Occipital lobe (tissue), 2 donors: ENCODE results near the gene SPECC1. TPM values are rescaled to one million over a fixed set of nuclear protein-coding genes. Genes with fewer than 3 reads are reported as not detected.
"Not testable (repeated sequence)": the region's sequence is repeated elsewhere in the genome, so short reads cannot be mapped to it uniquely, and the experiment has no call there.

Experiments used
- DNase-seq: peaks from one replicate; lab custom pipeline; 2025; lab: John Stamatoyannopoulos, UW
- total RNA-seq: library from RNA; depleted of rRNA; stranded (reverse); fragments of >200 nt; gene quantifications from one replicate; pipeline ENCODE4 v1.2.3, GENCODE V29; 2014

SPECC1 gene
- total RNA-seq, 1 donor from 2014 or later: 49.1 TPM

DNA sequence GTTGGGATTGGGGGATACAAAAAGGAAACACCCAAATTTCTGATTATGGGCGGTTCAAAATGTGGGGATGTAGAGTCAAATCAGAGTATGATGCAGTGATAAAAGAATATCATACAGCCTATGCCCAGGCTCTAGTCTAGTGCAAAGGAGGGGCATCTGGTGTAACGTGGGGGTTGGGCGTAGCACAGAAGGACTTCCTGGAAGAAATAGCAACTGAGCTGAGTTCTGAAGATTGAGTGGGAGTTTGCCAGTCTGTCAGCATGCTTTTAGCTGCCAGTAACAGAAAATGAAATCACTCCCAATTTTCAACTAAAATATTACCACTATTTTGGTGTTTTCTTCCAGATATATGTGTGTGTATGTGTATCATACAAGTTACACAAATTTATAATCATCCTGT is 196.9 kb downstream of the SPECC1 start:
- DNase-seq: no peak

DNA sequence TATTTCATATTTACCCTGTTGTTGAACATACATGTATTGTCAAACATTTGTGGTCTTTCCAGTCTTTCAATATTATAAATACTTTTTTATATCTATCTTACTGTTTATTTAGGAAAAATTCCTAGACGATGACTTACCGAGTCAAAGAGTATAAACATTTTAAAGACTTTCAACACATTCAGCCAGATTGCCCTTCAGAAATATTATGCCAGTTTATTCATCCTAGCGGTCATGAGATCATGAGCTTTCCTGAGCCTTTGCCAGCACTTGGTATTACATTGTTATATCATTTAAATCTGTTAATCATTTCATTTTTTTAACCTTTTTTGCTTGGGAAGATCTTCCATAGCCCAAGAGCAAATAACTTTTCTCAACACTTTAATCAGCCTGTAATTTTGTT is 197.4 kb downstream of the SPECC1 start:
- DNase-seq: no peak

DNA sequence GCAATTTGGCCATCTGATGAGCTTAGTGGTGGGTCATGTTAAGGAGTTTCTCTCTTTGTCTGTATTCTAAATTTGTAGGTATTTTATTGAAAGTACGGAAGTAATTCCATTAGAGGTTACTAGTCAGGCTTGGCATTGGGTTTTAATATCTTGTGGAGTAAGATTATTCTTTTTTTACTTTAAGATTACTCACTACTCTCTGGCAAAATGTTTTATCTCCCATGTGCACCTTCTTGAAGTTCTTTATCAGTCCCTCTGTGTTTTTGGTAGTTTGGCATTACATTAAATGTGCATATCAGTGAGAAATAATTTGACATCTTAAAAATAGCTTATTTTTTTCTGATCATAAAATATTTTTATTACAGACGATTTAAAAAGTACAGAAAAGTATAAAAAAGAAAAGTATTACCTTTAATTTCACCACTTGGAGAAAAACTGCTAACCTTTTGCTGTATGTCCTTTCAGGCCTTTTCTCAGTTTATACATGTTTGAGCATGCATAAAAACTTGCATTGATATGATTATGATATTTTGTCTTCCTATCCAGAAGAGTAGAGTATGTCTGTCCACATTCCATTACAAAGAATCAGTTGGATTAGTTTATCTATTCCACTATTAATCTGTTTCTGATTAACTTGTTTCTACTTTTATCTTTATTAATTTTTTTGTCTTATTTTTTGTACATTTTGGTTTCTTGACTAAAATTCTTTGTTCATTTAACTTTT is 198.3 kb downstream of the SPECC1 start:
- DNase-seq: no peak

DNA sequence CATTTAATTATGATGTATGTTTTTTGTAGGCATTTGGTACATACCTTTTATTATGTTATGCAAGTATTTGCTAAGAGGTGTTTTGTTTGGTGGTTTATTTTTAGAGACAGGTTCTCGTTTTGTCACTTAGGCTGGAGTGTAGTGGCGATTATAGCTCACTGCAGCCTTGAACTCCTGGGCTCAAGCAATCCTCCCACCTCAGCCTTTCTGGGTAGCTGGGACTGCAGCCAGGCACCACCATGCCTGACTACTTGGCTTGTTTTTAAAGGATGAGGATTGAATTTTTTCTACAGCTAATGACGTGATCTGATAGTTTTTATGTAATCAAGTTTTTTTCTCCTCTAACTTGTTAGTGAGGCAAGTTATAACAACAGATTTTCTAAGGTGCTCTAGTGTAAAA is 199.6 kb downstream of the SPECC1 start:
- no peak for DNase-seq

DNA sequence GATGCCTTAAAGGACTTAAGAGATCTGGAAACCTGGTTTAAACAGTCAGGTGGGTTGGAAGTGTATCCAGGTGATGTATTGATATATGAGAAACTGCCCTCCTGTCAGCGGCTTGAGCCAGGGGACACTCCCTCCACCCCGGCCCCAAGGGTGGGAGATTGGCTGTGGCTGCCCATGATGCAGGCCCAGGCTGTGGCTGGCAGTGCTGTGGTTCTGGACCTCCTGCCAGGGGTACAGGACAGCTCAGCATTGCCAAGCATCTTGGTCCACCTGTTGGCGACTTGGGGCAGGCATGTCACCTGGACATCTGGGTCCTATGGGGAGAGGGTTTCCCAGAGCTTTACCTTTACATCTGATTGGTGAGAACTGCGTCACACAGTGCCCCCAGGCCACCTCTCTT is 201.0 kb downstream of the SPECC1 start:
- DNase-seq: no peak

DNA sequence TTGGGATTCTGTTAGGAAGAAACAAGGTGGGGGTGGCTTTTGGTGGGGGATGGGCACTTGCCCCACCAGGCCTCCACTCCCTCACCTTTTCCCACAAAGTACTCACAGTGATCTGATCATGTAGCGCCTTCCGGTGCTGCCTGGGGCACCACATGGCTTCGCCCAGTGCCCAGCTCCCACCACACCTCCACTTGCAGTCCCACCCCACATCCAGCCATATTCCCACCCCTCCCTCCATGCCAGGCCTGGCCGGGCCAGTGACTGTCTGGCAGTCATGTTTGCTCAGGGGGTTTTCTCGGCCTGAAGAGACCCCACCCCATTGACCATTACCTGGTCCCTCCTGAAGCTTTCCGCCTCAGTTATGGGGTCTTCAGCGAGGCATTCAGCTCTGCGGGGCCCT is 201.5 kb downstream of the SPECC1 start:
- DNase-seq: no peak

DNA sequence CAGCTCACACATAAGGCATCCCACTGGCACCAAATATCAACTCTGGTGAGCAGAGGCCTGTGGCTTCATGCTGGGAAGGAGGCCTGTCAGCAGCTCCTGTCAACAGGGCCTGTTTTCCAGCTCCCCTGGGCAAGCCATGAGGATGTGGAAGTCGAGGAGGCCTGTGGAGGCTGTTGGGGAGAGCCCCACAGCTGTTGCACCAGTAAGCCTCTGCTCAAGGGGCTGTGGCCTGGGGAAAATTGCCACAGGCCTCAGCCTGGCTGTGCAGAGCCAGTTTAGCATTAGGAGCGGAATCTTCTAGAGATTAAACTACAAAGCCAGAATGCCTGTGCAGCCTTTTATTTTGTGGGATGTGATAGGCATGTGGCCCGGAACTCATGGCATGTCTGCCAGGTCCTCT is 202.1 kb downstream of the SPECC1 start:
- DNase-seq: no peak

DNA sequence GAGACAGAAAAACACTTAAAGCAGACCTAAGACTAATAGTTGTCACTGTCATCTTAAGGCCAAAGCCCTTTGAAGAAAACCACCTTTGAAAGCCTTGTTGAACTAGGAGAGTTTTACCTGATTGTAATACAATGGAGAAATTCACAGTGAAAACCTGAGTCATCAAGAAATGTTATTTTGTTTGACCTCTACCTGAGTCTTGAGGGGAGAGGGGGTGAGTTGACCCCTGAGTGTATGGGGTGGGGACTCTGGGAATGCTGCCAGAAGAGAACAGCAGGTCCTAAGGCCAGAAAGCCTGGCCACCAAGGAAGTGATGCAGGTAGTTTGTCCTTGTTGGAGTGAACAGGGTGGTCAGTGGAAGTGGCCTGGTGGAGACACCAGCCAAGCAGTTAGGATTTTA is 204.3 kb downstream of the SPECC1 start:
- no peak for DNase-seq

DNA sequence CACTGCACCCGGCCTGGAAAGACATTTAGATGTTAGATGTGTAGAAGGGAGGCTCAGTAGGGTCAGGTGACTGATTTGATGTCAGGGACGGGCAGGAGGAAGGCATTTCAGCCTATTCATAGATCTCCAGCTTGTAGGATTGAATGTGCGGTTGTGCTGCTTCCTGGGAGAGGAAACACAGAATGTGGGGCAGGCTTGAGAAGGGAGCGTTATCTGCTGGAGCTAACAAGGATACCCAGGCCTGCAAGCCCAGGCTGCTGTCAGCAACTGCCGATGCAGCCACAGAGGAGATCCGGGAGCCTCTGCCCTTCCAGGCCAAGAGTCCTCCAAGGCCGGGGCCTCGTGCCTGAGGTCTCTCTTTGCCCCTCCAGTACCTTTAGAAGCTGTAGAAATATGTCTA is 205.6 kb downstream of the SPECC1 start:
- no peak for DNase-seq

DNA sequence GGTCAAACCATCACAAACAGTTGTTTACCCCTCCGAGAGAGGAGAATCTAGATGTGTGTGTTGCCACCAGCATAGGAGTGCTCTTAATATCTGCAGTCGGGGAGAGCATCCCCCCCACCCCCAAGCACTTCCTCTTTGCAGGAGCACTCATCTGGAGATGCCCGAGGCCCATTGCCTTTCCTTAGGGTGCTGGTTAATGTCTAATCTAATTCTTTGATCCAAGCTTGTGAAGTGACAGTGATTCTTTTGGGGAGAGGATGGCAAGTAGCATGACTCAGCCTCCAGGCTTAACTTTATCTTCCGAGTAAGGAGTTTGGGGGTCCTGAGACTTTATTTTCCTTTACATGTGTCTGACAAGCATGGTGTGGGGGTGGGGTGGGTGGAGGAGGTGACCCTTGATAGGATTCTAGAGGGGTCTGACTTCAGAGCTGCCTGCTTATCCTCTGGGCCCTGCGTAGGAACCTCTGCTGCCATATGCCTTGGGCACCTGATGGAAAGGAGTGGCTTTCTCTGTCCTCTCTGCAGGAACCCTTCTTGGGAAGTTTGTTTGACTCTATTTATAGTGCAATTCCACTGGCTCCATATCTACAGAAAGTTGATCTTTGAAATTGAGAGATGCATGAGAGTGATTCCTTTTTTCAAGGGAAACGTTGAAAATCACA is 207.1 kb downstream of the SPECC1 start:
- no peak for DNase-seq

DNA sequence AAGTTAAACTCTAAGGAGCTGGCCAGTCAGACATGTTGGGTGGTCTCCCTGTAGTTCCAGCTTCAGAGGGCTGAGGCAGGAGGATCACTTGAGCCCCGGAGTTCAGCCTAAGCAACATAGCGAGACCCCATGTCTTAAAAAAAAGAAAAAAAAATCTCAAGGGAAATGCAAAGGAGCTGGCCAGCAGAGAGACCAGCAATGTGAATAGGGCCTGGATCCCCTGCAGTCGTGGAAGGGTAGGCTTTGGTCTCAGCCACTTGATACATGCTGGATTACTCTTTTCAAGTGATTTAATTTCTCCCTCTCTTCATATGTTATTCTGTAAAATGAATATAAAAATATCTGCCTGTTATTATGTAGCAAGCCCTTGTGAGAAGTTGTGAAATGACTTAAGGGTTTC is 207.7 kb downstream of the SPECC1 start:
- DNase-seq: no peak

DNA sequence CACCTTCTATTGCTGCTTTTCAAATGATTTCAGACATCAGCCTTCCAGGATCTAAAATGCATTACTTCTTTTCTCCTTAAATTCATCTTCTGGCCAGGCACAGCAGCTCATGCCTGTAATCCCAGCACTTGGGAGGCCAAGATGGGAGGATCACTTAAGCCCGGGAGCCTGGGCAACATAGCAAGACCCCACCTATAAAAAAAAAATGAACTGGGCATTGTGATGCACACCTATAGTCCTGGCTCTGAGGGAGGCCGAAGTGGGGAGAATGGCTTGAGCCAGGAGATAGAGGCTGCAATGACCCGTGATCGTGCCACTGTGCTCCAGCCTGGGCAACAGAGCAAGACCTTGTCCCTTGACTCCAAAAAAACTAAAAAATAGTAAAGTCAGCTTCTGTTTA is 208.5 kb downstream of the SPECC1 start:
- no peak for DNase-seq

DNA sequence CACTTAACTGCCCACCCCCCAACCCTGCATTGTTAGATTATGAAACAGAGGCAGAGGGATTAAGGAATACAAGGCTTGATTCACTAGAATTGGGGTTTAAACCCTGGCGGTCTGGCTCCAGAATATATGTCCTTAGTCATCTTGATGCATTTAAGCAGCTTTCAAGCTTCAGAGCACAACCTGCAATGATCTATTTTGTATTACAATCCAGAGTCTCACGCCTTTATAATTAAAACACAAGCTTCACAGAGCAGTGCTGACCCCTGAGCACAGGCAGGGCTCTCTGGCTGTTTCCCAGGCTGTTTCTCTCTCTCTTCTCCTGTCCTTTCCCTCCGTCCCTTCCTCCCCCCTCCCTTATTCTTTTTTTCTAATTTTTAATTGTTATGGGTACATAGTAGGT is 209.1 kb downstream of the SPECC1 start:
- DNase-seq: no peak

DNA sequence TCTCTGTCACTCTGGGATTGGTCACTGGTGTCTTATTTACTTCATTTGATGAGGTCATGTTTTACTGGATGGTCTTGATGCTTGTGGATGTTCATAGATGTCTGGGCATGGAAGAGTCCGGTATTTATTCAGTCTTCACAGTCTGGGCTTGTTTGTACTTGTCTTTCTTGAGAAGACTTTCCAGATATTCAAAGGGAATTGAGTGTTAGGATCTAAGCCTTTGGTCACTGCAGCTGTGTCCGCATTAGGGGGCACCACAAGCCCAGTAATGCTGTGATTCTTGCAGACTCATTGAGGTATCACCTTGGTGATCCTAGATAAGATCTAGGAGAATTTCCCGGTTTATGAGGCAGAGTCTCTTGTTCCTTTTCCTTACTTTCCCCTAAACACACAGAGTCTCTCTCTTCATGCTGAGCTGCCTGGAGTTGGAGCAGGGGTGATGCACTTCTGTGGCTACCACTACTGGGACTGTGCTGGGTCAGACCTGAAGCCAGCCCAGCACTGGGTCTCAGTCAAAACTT is 214.7 kb downstream of the SPECC1 start:
- DNase-seq: no peak

DNA sequence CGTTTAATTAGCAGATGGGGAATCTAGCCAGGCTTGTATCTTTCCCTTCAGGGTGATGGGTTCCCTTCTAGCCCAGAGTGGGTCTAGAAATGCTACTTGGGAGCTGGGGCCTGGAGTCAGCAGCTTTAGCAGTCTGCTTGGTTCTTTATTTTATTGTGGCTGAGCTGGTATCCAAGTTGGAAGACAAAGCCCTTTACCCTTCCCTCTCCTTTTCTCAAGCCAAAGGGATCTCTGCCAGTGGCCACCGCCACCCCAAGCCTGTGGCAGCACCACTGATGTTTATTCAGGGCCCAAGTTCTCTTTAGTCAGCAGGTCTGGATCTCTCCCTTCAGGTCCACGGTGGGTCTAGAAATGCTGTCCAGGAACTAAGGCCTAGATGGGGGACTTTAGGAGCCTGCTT is 215.2 kb downstream of the SPECC1 start:
- no peak for DNase-seq

DNA sequence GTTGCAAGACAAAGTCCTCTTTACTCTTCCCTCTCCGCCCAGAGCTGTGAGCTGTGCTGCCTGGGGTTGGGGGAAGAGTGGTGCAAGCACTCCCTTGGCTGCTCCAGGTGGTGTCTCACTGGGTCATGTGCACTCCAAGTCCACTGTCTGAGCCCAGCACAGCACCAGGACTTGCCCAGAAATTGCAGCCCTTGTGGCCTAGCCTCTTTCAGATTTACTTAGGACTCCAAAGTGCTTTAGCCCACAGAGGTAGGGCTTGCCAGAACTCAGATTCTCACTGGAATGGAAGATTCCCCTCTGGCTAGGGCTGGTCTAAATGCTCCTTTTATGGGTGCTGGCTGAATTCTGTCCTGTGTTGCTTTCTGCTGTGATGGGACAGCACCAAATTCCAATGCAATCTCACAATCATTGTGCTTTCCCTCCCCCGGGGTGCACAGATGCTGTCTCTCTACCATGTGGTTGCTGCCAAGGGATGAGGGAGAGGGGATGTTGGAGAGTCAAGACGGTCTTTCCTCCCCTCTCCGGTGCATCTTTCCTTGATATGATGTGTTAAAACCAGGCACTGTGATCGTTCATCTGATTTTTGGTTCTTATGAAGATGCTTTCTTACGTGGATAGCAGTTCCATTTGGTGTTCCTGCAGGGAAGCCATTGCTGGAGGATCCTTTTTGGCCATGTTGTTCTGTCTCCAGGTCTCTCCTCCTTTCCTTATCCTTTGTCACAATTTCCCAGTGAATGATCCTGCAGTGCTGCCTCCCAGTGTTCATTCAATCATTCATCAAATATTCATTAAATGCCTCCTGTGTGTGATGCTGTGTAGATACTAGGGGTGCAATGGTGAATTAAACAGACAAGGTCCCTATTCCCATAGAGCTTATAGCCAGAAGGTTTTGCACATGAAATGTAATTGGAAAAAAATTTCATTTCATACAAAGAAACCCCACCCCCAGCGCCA is 216.3 kb downstream of the SPECC1 start:
- DNase-seq: no peak

DNA sequence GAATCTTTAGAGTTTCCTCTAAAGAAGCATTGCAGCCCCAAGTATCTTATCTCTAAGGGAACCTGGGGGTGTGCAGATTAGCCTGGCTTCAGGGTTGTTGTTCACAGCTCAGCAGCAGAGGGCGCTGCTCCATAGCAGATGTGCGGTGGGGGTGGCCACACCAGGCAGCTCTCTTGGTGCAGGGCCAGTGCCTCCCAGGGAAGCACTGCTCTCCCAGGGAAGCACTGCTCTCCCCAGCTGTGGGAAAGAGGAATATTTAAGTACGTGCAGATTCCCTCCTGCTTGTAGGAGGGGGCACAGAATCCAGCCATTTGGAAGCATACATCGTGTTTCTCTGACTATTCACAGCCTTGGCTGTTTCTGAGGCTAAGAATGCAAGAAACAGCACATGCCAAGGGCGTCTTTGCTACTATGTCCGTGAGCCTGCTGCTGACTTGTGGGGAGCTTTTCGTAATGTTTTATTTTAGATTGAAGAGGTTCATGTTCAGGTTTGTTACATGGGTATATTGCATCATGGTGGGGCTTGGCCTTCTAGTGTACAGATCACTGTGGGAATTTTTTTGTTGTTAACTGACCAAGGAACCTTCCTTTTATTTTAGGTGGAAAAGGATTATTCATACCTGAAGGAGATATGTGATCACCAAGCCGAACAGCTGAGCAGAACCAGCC is 217.8 kb downstream of the SPECC1 start:
- DNase-seq: peak; percentile 88

DNA sequence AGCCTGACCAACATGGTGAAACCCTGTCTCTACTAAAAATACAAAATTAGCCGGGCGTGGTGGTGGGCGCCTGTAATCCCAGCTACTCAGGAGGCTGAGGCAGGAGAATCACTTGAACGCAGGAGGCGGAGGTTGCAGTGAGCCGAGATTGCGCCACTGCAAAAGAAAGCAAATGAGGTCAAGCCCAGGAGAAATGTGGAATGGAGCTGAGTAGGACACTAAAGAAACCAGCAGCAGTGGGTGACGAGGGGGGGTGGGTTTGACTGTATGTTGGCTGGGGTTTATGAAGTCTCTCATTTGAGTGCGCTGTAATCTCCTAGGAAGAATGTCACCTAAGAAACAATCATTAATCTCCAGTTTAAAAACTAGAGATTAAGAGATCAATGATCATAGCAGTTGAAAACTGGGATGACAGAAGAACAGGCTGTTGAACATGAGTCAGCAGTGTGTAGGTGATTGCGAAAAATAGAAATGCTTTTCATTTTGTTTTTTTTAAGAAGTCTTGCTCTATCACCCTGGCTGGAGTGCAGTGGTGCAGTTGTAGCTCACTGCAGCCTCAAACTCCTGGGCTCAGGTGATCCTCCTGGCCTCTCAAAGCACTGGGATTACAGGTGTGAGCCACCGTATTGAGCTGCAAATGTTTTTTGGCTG is 218.7 kb downstream of the SPECC1 start:
- not testable (repeated sequence) for DNase-seq

DNA sequence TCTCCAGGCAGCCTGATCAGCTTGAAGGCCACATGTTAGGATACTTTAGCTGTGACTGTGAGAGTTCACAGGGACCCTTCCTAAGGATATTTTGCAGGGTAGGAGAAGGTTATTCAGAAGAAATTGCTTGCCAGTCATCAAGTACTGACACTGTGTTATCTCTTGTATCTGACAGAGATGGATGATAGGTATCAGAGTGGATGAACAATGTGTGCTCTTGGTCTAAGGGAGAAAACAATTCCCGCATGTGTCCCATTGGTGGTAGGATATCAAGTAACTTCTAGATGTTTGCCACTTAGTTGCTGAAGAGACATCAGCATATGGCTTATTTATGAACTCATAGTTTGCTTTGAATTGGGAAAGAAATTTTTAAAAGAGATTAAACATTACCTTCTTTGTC is 219.3 kb downstream of the SPECC1 start:
- no peak for DNase-seq

DNA sequence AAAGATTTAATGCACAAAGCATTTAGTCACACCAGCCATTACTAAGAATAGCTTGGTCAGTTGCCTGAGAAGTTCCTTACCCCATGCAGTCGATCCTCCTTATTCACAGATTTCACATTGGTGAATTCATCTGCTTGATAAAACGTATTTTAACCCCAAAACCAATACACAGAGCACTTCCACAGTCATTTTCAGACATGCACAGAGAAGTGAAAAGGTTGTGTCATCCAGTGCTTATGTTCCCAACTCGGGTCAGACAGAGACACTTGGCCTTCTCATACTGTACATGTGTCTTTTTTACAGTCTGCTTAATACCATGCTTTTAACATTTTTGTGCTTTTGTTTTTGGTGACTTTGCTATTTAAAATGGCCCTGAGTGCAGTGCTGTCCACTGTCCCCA is 219.7 kb downstream of the SPECC1 start:
- DNase-seq: no peak

DNA sequence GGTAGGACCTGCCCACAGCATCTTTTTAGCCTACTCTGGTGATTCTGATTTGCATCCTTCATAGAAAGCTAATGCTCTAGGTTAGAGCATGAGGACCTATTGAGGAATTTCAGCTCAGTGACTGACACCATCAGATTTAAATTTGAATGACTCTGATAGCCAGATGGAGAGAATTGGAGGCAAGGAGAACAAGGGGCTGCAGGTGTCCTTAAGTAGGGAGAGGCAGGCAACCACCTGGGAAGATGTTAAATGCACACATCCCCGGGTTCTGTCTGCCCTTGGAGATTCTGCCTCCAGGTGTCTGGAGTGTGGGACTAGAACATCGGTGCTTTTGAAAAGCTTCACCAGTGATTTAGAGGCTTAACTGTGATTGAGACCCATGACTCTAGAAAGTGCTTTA is 221.8 kb downstream of the SPECC1 start:
- no peak for DNase-seq
